GM23248 (cell line): ENCODE results near the gene ZNF195.

Source experiments
- EZH2 ChIP-seq: fragments of 200-600 bp; sonication (generic); IDR thresholded peaks from 2 replicates; pipeline ENCODE4 v1.6.1; 2018; ENCODE audit warnings: antibody characterized with exemption, mild to moderate bottlenecking; ENCODE audit not compliant: insufficient read depth, poor library complexity, severe bottlenecking
- EZH2phosphoT487 ChIP-seq: fragments of 200-600 bp; sonication (generic); IDR thresholded peaks from 2 replicates; pipeline ENCODE4 v1.6.1; 2018; ENCODE audit warnings: antibody characterized with exemption, moderate library complexity, mild to moderate bottlenecking, low read depth; ENCODE audit not compliant: insufficient read depth

DNA sequence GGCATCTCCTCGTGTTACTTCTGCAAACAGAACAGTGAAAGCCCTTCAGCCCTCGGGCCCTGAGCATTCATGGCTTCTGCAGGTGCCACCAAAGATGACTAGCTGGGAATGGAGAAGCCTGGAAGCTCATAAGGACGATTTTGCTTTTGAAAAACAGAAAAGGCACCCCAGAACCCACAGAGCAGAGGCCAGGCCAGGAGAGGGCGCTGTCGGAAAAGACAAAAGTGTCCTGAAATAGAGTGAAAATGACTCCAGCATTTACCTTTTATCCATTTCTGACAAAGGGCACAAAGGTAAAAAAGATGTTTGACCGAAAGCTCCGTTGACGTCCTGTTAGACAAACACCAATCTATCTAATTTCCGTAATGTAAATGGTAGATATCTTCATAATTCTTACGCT is 37.6 kb downstream of the ZNF195 start:
- no peak for TF ChIP-seq EZH2phosphoT487
- no peak for TF ChIP-seq EZH2
